ENCODE measurements around the gene CAMK2G. TPM values are rescaled to one million over a fixed set of nuclear protein-coding genes. Genes with fewer than 3 reads are reported as not detected.
"Not testable (repeated sequence)": the region's sequence is repeated elsewhere in the genome, so short reads cannot be mapped to it uniquely, and the experiment has no call there.

The CAMK2G gene
- 31.1 and 31.2 TPM in 2 replicates for total RNA-seq

DNA sequence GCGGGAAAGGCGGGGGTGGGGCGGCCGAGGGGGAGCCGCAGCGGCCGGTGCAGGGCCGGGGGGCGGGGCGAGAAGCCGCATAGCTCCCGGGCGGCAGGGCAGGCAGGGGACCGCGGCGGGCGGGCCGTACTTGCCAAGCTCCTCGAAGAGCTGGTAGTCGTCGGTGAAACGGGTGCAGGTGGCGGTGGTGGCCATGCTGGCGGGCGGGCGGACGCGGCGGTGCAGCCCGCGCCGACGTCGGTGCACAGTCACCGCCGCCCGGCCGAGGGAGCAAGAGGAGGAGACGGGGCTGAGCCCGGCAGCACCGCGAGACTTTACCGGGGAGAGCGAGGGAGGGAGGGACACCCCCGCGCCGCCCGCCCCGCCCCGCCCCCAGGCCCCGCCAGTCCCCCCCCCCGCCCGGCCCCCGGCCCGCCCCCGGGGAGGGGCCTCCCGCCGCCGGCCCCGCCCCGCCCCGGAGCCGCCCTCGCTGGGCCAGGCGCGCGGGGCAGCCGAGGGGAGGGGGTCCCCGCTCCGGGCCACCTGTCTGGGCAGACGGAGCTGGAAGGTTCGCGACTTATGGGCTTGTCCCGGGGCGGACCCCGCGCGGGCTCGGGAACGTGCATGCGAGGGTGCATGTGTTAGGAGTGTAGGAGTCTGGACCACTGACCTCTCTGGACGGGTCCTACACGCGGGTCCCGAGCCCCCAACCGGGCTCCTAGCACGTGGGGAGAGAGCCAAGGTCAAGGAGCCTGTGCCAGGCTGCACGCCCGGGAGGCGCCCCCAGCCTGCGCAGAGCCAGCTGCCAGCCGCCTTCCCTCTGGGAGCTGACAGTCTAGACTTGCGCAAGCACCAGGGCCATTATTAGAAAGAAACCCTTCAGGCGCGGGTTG is at the start of gene CAMK2G:
Gene CAMK2G, minus strand, starts transcription at position 289 of the 872 bp plus-strand sequence. Its CDS starts 94 bp downstream, at position 195.
- DNase-seq (ENCODE audit: low read depth, low spot score), result peak; percentile 27

DNA sequence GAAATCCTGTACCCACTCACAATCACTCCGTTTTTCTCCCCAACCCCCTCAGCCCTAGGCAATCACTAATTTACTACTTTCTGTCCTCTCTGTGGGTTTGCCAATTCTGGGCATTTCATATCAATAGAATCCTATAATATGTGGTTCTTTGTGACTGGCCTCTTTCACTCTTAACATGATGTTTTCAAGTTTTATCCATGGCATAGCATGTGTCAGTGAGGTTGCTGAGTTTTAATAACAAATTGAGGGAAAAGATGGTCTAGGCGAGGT is 48.4 kb upstream of the CAMK2G start:
- DNase-seq (ENCODE audit: low read depth, low spot score), result no peak

DNA sequence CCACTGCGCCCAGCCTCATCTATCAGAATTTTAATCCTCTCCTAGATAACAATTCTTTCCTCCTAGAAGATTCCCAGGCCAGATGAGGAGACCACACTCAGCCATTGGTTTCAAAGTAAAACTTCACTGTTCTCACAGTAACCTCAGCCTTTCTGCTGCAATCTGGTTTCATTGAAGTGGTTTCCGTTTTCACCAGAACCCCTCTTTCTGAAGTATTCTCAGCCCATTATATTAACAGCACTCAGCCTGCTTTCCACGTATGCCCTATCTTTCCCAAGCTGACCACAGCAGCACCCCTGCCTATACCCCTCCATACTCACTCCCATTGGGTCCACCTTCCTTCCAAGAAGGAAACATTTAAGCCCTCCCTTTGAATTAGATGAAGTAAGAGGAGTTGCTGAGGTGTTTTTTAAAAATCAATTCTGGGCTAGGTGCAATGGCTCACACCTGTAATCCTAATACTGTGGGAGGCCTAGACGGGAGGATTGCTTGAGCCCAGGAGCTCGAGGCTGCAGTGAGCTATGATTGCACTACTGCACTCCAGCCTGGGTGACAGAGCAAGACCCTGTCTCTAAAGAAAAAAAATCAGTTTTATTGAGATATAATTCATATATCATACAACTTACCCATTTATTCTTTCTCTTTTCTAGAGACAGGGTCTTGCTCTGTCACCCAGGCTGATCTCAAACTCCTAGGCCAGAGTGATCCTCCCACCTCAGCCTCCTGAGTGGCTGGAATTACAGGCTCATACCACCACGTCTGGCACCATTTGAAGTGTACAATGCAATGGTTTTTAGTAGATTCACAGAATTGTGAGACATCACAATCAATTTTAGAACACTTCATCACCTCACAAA is 47.9 kb upstream of the CAMK2G start:
- DNase-seq (ENCODE audit: low read depth, low spot score), result no peak

DNA sequence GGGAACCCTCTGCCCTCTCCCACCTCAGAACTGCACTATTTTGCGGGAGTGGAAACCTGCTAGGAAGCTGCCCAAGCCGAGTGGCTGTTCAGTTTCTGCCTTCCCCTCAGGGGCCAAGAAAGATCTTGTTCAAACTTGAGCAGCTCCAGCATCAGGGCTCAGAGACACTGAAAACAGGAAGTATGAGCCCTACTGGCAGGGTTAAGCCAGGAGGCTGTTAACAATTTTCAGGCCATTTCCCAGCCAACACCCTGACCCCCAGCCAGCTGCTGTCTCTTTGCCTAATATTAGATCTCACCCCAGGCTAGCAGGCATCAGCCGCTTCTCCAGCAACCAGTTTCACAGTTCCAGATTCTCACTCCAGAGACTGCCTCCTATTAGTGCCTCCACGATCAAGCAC is 45.7 kb upstream of the CAMK2G start:
- no peak for DNase-seq (ENCODE audit: low read depth, low spot score)

DNA sequence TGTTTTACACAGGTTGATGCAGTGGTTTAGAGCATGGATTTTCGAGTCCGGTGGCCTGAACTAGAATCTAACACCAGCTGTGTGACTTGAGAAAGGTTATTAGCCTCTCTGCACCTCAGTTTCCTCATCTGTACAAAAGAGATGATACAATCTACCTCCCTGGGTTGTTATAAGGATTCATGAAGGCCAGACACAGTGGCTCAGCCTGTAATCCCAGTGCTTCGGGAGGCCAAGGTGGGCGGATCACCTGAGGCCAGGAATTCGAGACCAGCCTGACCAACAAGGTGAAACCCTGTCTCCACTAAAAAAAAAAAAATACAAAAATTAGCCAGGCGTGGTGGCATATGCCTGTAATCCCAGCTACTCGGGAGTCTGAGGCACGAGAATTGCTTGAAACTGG is 45.1 kb upstream of the CAMK2G start:
- DNase-seq (ENCODE audit: low read depth, low spot score), result not testable (repeated sequence)

DNA sequence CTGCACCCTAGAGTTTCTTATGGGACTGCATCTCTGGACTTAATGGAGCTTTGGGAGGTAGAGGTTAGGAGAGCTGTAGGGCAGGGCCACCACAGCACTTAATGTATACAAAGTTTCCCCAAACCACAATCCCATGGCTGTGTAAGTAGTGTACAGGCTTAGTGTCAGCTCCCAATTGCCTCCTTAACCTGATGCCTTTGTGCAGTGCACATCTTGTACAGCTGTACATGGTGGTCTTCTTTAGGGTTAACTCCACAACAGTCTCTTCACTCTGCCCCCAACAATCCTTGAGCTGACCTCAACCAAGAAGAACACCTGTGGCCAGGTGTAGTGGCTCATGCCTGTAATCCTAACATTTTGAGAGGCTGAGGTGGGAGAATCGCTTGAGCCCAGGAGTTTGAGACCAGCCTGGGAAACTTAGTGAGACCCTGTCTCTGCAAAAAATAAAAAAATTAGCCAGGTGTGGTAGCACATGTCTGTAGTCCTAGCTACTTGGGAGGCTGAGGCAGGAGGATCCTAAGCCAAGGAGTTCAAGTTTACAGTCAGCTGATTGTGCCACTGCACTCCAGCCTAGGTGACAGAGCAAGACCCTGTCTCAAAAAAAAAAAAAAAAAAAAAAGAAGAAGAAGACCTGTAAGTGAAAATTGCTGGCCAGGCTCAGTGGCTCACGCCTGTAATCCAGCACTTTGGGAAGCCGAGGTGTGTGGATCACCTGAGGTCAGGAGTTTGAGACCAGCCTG is 43.4 kb upstream of the CAMK2G start:
- DNase-seq (ENCODE audit: low read depth, low spot score), result no peak

DNA sequence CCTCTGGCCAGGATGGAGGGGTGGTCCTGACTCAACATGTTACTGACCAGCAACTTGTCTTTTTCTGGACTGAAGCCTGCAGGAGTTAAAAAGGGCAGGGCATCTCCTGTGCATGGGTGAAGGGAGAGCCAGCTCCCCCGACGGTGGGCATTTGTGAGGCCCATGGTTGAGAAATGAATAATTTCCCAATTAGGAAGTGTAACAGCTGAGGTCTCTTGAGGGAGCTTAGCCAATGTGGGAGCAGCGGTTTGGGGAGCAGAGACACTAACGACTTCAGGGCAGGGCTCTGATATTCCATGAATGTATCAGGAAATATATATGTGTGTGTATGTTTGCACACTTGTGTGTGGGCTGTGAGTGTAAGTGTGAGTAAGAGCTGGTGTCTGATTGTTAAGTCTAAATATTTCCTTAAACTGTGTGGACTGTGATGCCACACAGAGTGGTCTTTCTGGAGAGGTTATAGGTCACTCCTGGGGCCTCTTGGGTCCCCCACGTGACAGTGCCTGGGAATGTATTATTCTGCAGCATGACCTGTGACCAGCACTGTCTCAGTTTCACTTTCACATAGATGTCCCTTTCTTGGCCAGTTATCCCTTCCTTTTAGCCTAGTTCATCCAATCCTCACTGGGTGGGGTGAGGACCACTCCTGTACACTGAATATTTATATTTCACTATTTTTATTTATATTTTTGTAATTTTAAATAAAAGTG is 42.6 kb upstream of the CAMK2G start:
- no peak for DNase-seq (ENCODE audit: low read depth, low spot score)

DNA sequence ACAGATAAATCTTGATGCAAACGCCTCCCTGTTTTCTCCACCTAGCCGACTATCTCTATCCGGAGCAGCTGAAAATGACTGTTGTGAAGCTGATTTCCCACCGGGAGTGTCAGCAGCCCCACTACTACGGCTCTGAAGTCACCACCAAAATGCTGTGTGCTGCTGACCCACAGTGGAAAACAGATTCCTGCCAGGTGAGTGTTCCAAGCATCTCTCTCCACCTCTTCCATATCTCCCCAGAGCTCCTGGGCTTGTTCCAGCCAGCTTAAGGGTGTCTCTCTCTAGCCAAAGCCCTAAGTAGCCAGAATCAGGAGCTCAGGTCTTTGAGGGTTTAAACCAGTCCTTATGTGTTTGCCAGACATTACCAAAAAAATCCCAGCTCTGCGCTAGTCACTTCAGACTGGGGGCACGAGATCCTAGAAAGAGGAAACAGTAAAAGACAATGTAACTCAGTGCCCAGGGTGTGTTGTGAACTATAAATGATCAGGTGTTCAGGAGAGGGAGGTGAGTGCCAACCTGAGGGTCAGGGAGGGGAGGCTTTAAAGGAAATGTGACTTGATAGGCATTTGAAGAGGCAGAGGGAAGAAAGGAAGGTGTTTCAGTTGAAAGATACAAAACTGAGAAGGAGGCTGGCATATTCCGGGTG is 41.0 kb upstream of the CAMK2G start:
- DNase-seq (ENCODE audit: low read depth, low spot score), result no peak

DNA sequence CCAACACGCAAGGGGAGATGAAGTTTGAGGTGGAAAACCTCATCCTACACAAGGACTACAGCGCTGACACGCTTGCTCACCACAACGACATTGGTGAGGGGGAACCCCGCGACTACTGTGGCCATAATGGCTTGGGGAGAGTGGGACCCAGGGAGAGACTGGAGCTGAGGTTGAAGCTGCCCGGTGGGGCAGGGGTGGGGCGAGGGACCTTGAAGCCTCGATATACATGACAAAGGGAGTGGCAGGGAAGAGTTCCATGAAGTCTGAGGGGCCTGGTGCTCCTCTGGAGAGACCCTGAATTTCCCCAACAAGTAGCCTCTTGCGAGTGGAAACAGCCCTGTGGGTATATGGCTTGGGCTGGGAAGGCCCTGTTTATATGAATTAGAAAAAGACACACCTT is 39.7 kb upstream of the CAMK2G start:
- no peak for DNase-seq (ENCODE audit: low read depth, low spot score)

DNA sequence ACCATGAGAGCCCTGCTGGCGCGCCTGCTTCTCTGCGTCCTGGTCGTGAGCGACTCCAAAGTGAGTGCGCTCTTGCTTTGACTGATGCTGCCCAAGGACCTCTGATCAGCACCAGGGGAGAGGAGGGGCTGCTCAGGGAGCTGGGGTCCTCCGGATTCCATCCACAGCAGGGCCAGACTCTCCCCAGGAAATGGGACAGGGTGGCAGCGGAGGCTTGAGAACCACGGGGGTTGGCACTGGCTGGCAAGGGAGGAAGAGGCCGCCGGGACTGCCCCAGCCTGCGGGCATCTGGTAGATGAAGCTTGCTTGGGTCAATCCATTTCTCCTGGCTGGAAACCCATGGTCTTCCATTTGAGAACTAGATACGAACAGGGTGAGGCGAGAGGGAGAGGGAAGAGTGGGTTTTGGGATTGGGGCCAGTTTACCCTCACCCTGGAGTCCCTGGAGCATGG is 37.2 kb upstream of the CAMK2G start:
- DNase-seq (ENCODE audit: low read depth, low spot score), result no peak

DNA sequence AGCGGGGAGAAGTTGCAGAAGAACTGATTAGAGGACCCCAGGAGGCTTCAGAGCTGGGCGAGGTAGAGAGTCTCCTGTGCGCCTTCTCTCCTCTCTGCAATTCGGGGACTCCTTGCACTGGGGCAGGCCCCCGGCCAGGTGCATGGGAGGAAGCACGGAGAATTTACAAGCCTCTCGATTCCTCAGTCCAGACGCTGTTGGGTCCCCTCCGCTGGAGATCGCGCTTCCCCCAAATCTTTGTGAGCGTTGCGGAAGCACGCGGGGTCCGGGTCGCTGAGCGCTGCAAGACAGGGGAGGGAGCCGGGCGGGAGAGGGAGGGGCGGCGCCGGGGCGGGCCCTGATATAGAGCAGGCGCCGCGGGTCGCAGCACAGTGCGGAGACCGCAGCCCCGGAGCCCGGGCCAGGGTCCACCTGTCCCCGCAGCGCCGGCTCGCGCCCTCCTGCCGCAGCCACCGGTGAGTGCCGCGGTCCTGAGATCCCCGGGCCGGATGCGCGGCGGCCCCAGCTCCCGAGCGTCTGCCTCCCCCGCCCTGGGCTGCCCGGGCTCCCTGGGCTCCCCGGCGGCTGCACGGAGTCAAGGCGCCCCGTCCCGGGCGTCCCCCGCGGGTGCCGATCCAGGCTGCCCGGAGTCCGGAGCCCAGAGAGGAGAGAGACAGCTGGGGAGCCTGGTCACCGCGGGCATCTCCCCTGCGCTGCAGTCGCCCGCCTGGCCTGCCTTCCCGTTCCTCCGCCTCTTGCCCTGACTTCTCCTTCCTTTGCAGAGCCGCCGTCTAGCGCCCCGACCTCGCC is 36.6 kb upstream of the CAMK2G start, which contains the start of gene PLAU:
Gene PLAU, plus strand, starts transcription at position 369 of the 789 bp plus-strand sequence. CDS start 424 bp downstream, outside the sequence.
- DNase-seq (ENCODE audit: low read depth, low spot score), result no peak

DNA sequence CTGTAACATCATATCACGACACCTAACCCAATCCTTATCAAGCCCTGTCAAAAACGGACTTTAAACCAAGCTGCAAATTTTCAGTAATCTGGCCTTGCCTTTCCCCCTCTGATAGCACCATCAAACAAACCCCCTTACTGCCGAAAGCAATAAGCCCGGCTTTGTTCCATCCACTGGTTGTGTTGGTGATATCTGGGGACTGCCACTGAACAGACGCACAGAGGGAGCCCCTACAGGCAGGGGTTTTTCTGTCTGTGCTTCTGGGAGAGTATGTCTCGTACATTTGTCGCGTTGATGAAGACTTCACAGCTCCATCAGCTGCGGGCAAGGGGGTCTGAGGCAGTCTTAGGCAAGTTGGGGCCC is 36.0 kb upstream of the CAMK2G start:
- DNase-seq (ENCODE audit: low read depth, low spot score), result no peak

DNA sequence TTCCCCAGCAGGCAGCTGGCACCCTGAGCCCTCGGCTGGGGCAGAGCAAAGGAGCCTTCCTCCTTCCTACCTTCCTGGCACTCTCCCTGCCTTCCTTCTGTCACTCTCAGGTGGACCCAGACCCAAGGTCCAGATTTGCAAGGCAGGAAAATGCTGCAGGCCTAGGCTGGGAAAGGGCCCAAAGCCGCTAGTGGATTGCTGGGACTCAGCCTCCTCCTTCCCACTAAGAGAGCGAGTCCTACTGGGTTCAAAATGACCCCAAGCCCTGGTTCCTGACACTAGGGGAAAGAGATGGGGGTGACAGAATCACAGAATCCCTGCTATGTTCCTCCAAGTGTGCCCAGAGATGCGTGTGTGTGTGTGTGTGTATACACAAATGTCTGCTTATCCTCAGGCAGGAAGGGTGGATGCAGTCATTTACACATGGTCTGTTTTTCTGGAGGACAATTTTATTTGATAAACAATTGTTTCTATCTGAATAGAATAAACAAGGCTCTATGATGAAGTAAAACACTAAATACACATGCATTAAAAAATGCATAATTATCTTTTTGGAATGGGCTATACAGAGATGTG is 35.3 kb upstream of the CAMK2G start:
- no peak for DNase-seq (ENCODE audit: low read depth, low spot score)

DNA sequence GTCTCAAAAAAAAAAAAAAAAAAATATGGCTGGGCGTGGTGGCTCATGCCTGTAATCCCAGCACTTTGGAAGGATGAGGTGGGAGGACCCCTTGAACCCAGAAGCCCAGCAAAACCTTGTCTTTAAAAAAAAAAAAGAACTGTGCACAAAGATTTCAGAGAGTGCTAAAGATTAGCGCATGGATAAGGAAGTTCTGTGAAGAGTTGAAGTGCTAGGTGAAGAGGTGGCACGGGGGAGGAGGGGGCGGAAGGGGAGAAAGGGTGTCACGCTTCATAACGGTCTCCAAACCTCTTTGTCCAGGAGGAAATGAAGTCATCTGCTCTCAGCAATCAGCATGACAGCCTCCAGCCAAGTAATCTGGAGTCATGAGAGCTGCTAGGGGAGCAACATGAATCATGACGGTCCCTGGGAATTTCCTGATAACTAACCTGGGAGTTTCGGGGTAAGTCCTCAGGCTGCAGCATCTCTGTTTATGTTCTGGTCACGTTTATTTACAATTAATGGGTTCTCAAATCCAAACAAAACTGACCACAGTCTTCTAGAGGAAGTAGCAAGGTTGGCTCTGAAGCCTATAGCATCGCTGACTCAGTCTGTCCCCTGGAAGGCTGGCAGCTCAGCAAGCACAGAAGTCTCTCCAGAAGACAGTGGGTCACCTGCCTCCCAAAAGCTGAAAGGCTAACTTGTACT is 34.6 kb upstream of the CAMK2G start:
- DNase-seq (ENCODE audit: low read depth, low spot score), result peak; percentile 87

DNA sequence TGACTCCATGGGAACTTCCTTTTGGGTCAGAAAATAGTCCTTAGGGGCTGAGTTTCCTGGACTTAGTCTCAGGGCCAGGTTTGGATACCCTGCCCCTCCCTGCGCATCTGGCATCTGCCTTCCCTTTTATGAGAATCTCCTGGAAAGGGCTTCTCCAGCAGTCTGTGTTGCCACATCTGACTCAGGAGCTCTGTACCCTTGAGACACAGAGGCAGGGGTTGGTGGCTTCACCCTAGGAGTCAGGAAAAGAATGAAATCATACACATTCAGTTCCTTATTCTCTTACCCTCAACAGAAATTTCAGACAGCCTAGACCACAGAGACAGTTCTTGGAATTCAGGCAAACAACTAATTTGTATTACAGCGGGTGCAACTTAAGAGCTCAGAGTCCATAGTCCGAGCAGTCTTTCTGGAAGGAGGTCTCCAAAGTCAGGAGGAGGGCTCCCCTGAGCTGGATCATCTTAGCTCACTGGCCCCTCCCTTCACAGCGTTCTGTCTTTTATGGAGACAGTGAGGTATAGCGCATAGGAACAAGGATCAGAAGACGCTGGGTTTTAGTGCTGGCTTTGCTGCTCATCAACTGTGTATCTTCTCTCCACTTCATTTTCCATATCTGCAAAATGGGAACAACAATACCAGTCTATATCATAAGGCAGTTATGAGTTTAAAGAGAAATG is 33.6 kb upstream of the CAMK2G start:
- no peak for DNase-seq (ENCODE audit: low read depth, low spot score)

DNA sequence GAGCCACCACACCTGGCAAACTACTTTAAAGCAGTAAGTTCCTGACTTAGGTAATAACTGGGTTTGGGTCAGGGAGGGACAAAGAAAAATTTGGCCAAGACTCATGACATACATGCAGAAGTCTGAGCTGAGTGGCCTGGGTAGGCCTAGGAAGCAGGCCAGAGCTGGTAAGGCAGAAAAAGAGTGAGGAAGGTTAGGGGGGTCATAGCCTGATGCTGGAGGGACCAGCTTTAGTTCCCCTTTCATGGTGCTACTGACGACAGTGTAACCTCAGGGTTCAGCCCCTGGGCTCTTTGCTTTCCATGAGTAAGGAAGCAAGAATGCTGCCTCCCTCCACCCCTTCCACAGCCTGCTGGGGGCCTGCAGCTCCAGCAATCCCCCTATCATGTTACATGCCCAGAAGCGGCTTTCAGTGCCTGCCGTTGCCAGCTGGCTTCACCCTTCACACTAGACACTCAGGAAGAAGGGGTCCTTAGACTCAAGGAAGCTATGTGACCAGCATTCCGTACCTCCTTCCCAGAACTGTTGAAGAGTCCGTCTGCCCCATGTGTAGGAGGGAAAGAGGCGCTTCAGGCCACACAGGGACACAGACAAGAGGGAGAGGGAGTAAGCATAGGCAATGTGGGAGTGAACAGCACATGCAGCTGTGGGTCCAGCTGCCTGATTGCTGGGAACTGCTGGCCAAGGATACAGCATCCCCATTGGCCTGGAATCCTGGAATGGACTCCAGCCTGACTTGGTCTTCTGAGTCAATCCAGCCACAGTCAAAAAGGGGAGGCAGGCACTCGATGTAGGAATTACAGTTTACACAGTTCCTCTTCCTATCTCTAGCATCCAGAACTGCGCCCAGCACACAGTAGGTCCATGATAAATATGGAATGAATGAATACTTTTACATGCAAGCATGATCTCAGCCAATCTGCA is 32.4 kb upstream of the CAMK2G start:
- DNase-seq (ENCODE audit: low read depth, low spot score), result peak; percentile 64
